IMR-90 (cell line): ENCODE results near the gene ALDH8A1. TPM values are rescaled to one million over a fixed set of nuclear protein-coding genes. Genes with fewer than 3 reads are reported as not detected.

Experiments
- ATAC-seq: fragments of 200-7000 bp; cut with Tn5 transposase; 2 replicates; pipeline ENCODE4 v1.9.1; 2020; ENCODE audit warnings: low read depth, mild to moderate bottlenecking, moderate library complexity
- BruUV-seq: library from RNA; stranded (reverse); fragments of 400-500 nt; replicated peaks from 2 replicates; lab custom pipeline; 2021; lab: Mats Ljungman, UMichigan
- CTCF ChIA-PET: fragments of 300-600 bp; formaldehyde crosslinking; extraction: SDS; loops from one replicate; lab custom pipeline; 2021; ENCODE audit warnings: antibody characterized with exemption; lab: Yijun Ruan, JAX
- POLR2A ChIA-PET: fragments of 300-600 bp; sonication (Branson Sonifier 250); formaldehyde crosslinking; loops from one replicate; lab custom pipeline; 2022; ENCODE audit warnings: antibody characterized with exemption; ENCODE audit not compliant: unreplicated experiment; lab: Charles Lee
- DNase-seq: peaks from one replicate; pipeline ENCODE4 v3.0.0; 2013
- H2AFZ ChIP-seq: replicated peaks from 2 replicates; pipeline ENCODE3; 2013; ENCODE audit warnings: low read length, mild to moderate bottlenecking; ENCODE audit not compliant: poor library complexity
- H2AK5ac ChIP-seq: 2 replicates; pipeline ENCODE4 v1.6.1; 2013; ENCODE audit warnings: low read depth, low read length, inconsistent platforms
- H2AK9ac ChIP-seq: replicated peaks from 2 replicates; pipeline ENCODE3; 2013; ENCODE audit warnings: mild to moderate bottlenecking, low read depth, low read length, moderate library complexity; ENCODE audit not compliant: poor library complexity
- H2BK120ac ChIP-seq: 2 replicates; pipeline ENCODE4 v1.6.1; 2013; ENCODE audit warnings: low read depth, low read length, inconsistent platforms
- H2BK15ac ChIP-seq: 3 replicates; pipeline ENCODE4 v1.6.1; 2013; ENCODE audit warnings: low read depth, low read length, inconsistent platforms
- H2BK20ac ChIP-seq: 2 replicates; pipeline ENCODE4 v1.6.1; 2013; ENCODE audit warnings: low read depth, mild to moderate bottlenecking, inconsistent platforms, low read length, moderate library complexity
- H2BK5ac ChIP-seq: 2 replicates; pipeline ENCODE4 v1.6.1; 2013; ENCODE audit warnings: mild to moderate bottlenecking, low read depth, low read length, inconsistent platforms; ENCODE audit not compliant: poor library complexity, severe bottlenecking
- H3K14ac ChIP-seq: replicated peaks from 2 replicates; pipeline ENCODE4 v1.6.1; 2013; ENCODE audit warnings: low read depth, low read length, inconsistent platforms
- H3K18ac ChIP-seq: 2 replicates; pipeline ENCODE4 v1.6.1; 2013; ENCODE audit warnings: low read depth, low read length, control low read depth
- H3K23ac ChIP-seq: 2 replicates; pipeline ENCODE4 v1.6.1; 2013; ENCODE audit warnings: low read depth, low read length, inconsistent platforms
- H3K27ac ChIP-seq: 2 replicates; pipeline ENCODE4 v1.5.1; 2013; ENCODE audit warnings: mild to moderate bottlenecking, control low read depth, low read length; ENCODE audit not compliant: insufficient read depth
- H3K27me3 ChIP-seq: 2 replicates; pipeline ENCODE4 v1.6.1; 2013; ENCODE audit warnings: low read length; ENCODE audit not compliant: control insufficient read depth, insufficient read depth
- H3K36me3 ChIP-seq: 2 replicates; pipeline ENCODE4 v1.6.1; 2013; ENCODE audit warnings: low read length, mixed read lengths; ENCODE audit not compliant: control insufficient read depth, insufficient read depth
- H3K4ac ChIP-seq: 2 replicates; pipeline ENCODE4 v1.6.1; 2013; ENCODE audit warnings: low read depth, low read length, inconsistent platforms
- H3K4me1 ChIP-seq: 2 replicates; pipeline ENCODE4 v1.6.1; 2013; ENCODE audit warnings: low read length, mixed read lengths; ENCODE audit not compliant: control insufficient read depth, insufficient read depth
- H3K4me2 ChIP-seq: 2 replicates; pipeline ENCODE4 v1.6.1; 2013; ENCODE audit warnings: low read depth, mild to moderate bottlenecking, control low read depth, low read length, moderate library complexity
- H3K4me3 ChIP-seq: 2 replicates; pipeline ENCODE4 v1.5.1; 2013; ENCODE audit warnings: low read depth, mild to moderate bottlenecking, control low read depth, low read length, moderate library complexity; ENCODE audit not compliant: insufficient read depth
- H3K56ac ChIP-seq: 2 replicates; pipeline ENCODE4 v1.6.1; 2013; ENCODE audit warnings: low read length, inconsistent platforms; ENCODE audit not compliant: insufficient read depth; ENCODE audit errors: extremely low read depth
- H3K79me1 ChIP-seq, 2 experiments: 2 replicates each; pipeline ENCODE4 v1.6.1; 2013; ENCODE audit warnings: low read length in 2 of 2, inconsistent platforms in 1 of 2, low read depth in 1 of 2
- H3K9ac ChIP-seq: 2 replicates; pipeline ENCODE4 v1.6.1; 2013; ENCODE audit warnings: low read depth, low read length, control low read depth
- H3K9me1 ChIP-seq: 2 replicates; pipeline ENCODE4 v1.6.1; 2013; ENCODE audit warnings: low read length, inconsistent platforms; ENCODE audit not compliant: insufficient read depth
- H3K9me3 ChIP-seq: 2 replicates; pipeline ENCODE4 v1.6.1; 2013; ENCODE audit warnings: low read length; ENCODE audit not compliant: control insufficient read depth, insufficient read depth
- H4K20me1 ChIP-seq: 2 replicates; pipeline ENCODE4 v1.6.1; 2013; ENCODE audit warnings: low read length, inconsistent platforms; ENCODE audit not compliant: insufficient read depth
- H4K5ac ChIP-seq: 2 replicates; pipeline ENCODE4 v1.6.1; 2013; ENCODE audit warnings: mild to moderate bottlenecking, low read depth, low read length, control low read depth
- H4K8ac ChIP-seq, 2 experiments: 2 replicates each; pipeline ENCODE4 v1.6.1; 2013; ENCODE audit warnings: low read depth in 2 of 2, low read length in 2 of 2, control low read depth in 1 of 2, inconsistent platforms in 1 of 2
- H4K91ac ChIP-seq: 2 replicates; pipeline ENCODE4 v1.6.1; 2013; ENCODE audit warnings: low read depth, low read length, inconsistent platforms; ENCODE audit not compliant: insufficient read depth
- CEBPB ChIP-seq: IDR thresholded peaks from 2 replicates; pipeline ENCODE4 v1.6.1; 2012; ENCODE audit warnings: low read depth, low read length, improper control_type of control experiment
- CHD1 ChIP-seq: IDR thresholded peaks from 2 replicates; pipeline ENCODE4 v1.6.1; 2012; ENCODE audit warnings: low read depth, low read length, improper control_type of control experiment
- CTCF ChIP-seq: conservative IDR thresholded peaks from 2 replicates; pipeline ENCODE4 v1.5.1; 2012; ENCODE audit warnings: mild to moderate bottlenecking, low read depth, low read length, improper control_type of control experiment
- FOS ChIP-seq: fragments of 150-350 bp; IDR thresholded peaks from 2 replicates; pipeline ENCODE4 v1.6.1; 2016; ENCODE audit warnings: low read depth, low read length
- MAFK ChIP-seq: IDR thresholded peaks from 2 replicates; pipeline ENCODE4 v1.6.1; 2012; ENCODE audit warnings: low read depth, low read length, improper control_type of control experiment
- MAZ ChIP-seq: IDR thresholded peaks from 2 replicates; pipeline ENCODE4 v1.6.1; 2012; ENCODE audit warnings: low read depth, mild to moderate bottlenecking, low read length, improper control_type of control experiment, moderate library complexity, borderline replicate concordance
- MXI1 ChIP-seq: IDR thresholded peaks from 2 replicates; pipeline ENCODE4 v1.6.1; 2012; ENCODE audit warnings: low read depth, mild to moderate bottlenecking, low read length, moderate library complexity, borderline replicate concordance
- RFX5 ChIP-seq: IDR thresholded peaks from 2 replicates; pipeline ENCODE4 v1.8.0; 2012; ENCODE audit warnings: low read depth, mild to moderate bottlenecking, low read length, moderate library complexity
- SMC3 ChIP-seq: fragments of 150-350 bp; IDR thresholded peaks from 2 replicates; pipeline ENCODE4 v1.6.1; 2016; ENCODE audit warnings: low read depth, mild to moderate bottlenecking, antibody characterized with exemption, low read length, moderate library complexity
- WGBS, 2 experiments: methylation state at CpG; one replicate each; pipeline versions ENCODE4 v1.1.5 to v1.1.7; 2013; ENCODE audit warnings: missing lambda C conversion rate in 2 of 2; ENCODE audit not compliant: insufficient read length in 1 of 2; ENCODE audit errors: extremely low coverage in 2 of 2; 5-methylcytosine and 5-hydroxymethylcytosine counted together
- dilution Hi-C: fragments of 300-500 bp; cut with HindIII; formaldehyde crosslinking; loops from one replicate; pipeline ENCODE4 v1.14.3; 2018; ENCODE audit warnings: low sequenced_read_pairs; ENCODE audit not compliant: unreplicated experiment
- in situ Hi-C: fragments of 300-500 bp; cut with MboI; formaldehyde crosslinking; loops from 3 replicates; pipeline ENCODE4 v1.14.3; 2019; ENCODE audit warnings: low sequenced_read_pairs, inconsistent platforms, mixed read lengths
- intact Hi-C: fragments of 100-400 bp; cut with micrococcal nuclease; formaldehyde crosslinking; loops from 2 replicates; pipeline ENCODE4 v1.10.0; 2022
- polyA plus RNA-seq, 3 experiments: library from polyadenylated mRNA; depleted of rRNA; stranded (reverse); fragments of >200 nt; gene quantifications; 2 replicates each; pipeline ENCODE4 v1.2.3, GENCODE V29; 2012; ENCODE audit warnings: low replicate concordance in 1 of 3
- total RNA-seq: library from RNA; depleted of rRNA; stranded (reverse); fragments of >200 nt; gene quantifications from 2 replicates; pipeline ENCODE4 v1.2.3, GENCODE V29; 2012

ALDH8A1 gene
- total and polyA plus RNA-seq, 2 of the 4 experiments (the other 2 are of a cell fraction): under 0.01 to 0.15 TPM

GRCh38 chr6:134932535-134933470 is 17.1 kb downstream of the ALDH8A1 start:
- Histone ChIP-seq H3K27ac (no peak overlapping the region), H2AK5ac (no peak overlapping the region), H2AFZ (no peak overlapping the region), H4K91ac (no peak overlapping the region), H3K23ac (no peak overlapping the region), H2BK5ac (no peak overlapping the region), H4K8ac (no peak overlapping the region), H4K5ac (no peak overlapping the region), H3K4ac (no peak overlapping the region), H4K20me1 (no peaks in the 10 kb centered on the region), H3K4me3 (no peak overlapping the region), H3K4me2 (no peak overlapping the region), H2BK15ac (no peak overlapping the region), H3K9ac (no peak overlapping the region), H2BK120ac (no peak overlapping the region), H3K56ac (no peak overlapping the region), H3K79me1 (no peaks in the 10 kb centered on the region), H3K4me1 (peaks cover 12% of the 10 kb centered on the region), H3K9me3 (peaks cover 2% of the 10 kb centered on the region; the same call in 1 of the 2 replicates), H3K14ac (no peak overlapping the region), H3K18ac (no peak overlapping the region), H3K27me3 (no peaks in the 10 kb centered on the region), H3K9me1 (peaks cover 7% of the 10 kb centered on the region), H2BK20ac (no peak overlapping the region), H2AK9ac (no peak overlapping the region), H3K36me3 (no peaks in the 10 kb centered on the region)
- 97% methylated on average over 4 of the region's 11 CpGs; no CpG with 5 or more reads in 1 of the 2 experiments for WGBS, 2 experiments
- dilution Hi-C loops (no loop called here), in situ Hi-C loops (no loop called here), intact Hi-C loops (no loop called here)
- ChIA-PET CTCF (no interaction called here), POLR2A (no interaction called here)
- TF ChIP-seq CTCF (no peak), FOS (no peak), CHD1 (no peak), SMC3 (no peak), MXI1 (no peak), CEBPB (no peak), MAFK (no peak), MAZ (no peak), RFX5 (no peak)
- DNase-seq: no peak
- ATAC-seq: no peak
- BruUV-seq: no TSS peak
